OCI-M1 (cell line): ENCODE results near the gene MAP7.
A peak's percentile ranks its signal among the peaks of the same experiment; 100 is the strongest.
"Not testable (repeated sequence)": the region's sequence is repeated elsewhere in the genome, so short reads cannot be mapped to it uniquely, and the experiment has no call there.

Experiments
- DNase-seq: peaks from one replicate; lab custom pipeline; 2025; lab: John Stamatoyannopoulos, UW

The MAP7 gene

DNA sequence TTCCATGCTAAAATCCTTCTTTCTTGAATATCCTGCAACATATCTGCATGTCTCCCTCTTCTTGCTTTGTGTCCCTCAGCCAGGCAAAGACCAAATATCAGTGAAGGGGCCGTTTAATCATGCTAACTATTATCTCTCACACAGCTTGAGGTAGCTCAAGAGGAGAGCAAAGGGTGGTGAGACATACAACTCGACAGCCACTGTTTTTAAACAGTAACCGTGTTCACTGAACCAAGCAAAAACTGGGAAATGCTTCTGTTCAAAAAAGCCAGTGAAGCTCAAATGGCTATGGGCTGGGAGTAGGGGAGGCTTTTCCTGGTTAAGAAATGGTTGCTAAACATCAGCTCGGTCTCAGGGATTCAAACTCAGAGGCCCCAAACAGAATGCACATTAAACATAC is 83.4 kb downstream of the MAP7 start:
- no peak for DNase-seq

DNA sequence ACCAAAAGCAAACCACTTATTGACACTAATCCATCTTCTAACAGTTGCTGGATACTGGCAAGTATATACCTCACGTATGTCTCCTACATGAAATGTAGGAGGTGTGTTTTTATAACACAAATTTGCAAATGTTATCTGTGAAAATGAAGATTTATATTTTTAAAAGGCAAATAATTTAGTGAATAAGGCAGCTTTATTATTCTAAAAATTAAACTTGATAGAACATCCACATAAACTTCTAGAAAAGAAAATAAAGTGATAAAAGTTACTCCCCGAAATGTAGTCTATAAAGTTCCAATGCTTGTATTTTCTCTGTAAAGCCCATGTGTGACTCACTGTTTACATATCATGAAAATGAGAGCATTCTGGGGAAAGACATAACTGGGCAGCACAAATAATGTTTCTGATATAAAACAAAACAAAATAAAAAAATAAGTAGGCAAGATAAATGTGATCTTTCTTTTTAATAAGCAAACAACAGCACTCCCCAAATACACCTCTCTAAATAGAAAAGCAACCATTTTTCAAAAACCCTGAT is 84.4 kb downstream of the MAP7 start:
- no peak for DNase-seq

DNA sequence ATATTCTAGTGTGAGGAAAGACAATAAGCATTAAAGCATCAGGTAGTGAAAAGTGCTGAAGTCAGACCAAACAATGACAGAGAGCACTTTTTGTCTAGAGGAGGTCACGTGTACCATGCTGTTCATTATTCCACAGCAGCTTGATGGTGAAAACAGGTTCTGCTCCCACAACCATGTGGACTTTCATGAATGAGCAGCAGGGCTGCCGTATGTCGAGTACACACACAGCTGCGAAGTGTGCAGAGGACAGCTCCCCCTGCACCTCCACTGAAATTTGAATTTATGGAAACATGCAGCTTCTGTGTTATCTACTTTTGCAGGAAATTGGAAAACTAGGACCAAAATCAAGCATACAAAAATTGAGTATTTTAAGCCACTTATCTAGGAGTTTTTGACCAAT is 85.3 kb downstream of the MAP7 start:
- no peak for DNase-seq

DNA sequence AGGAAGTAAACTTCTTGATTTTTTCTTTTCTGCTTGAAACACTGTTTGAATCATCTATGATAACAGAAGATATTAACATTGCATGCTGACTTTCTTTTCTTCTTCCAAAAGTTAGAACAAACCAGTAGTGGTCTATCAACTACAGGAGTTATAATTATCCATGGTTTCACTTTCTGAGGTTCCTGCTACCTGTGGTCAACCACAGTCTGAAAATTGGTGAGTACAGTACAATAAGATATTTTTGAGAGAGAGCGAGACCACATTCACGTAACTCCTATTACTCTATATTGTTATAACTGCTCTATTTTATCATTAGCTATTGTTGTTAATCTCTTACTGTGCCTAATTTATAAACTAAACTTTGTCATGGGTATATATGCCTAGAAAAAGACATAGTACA is 86.1 kb downstream of the MAP7 start:
- peak; percentile 58 for DNase-seq

DNA sequence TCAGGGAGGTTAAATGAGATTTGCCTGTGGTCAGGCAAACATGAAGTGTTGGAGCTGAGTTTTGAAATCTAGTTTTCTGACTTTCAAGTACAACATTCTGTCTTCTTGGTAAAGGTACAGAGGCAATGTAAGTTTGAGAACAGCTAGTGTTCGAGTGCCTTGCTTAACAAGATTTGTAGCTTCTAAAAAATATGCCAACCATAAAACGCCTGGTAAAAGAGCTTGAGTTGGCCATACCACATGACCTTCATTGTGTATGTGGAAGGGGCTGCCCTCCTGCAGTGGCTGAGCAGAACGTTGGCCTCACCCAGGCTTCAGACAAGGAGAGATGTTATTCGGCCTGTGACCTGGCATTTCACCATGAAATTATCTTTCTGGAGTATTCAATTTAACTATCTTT is 86.5 kb downstream of the MAP7 start:
- no peak for DNase-seq

DNA sequence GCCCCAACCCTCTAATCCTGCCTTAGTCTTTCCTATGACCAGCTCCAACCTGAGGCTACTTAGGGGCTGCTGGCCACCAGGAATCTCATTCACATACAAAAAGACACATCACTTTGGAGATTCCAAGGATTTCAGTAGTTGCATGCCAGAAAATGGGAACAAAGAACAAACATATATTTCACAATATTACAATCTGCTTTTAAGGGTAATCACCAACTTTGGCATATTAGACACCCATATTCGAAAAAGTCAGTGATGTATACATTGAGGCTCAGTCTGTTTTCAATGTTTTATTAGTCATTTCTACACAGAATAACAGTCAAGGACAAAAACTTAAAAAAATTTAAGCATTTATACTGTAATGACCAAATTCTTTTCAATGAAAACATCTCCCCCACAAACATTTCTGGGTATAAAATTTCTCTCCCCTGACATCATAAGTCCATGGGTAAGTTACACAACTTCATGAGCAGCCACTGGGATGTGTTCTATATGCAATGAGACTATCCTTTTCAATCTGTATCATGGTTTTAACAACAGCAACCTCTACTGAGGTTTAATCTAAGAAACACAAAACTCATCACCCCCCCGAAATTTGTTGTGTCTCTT is 103.5 kb downstream of the MAP7 start:
- no peak for DNase-seq

DNA sequence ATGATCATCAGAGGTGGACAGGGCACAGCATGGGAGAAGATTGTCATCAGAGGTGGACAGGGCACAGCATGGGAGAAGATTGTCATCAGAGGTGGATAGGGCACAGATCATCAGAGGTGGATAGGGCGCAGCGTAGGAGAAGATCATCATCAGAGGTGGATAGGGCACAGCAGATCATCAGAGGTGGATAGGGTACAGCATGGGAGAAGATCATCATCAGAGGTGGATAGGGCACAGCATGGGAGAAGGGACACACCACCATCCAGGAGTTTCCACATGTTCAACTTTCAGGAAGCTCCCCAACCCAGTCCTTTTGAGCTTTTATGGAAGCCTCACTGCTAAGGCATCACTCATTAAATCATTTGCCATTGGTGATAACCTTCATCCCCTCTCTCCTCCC is 104.1 kb downstream of the MAP7 start:
- DNase-seq: no peak

DNA sequence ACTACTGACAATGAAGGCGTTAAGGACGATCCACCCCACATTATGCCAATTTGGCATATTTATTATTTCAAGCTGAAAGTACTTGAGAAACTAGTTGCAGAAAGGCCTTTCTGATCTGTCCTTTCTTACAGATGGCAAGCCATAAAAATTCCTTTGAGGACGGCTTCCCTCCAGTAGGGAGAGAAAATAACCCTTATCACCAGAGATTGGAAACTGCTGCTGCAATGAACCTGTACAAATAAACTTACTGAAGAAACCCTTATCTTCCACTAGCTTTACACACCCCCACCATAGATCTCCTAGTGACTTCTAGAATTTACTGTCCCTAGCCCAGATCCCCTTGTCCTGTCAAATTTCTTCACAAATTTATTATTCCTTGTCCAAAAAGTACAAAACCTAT is 105.2 kb downstream of the MAP7 start:
- DNase-seq: no peak

DNA sequence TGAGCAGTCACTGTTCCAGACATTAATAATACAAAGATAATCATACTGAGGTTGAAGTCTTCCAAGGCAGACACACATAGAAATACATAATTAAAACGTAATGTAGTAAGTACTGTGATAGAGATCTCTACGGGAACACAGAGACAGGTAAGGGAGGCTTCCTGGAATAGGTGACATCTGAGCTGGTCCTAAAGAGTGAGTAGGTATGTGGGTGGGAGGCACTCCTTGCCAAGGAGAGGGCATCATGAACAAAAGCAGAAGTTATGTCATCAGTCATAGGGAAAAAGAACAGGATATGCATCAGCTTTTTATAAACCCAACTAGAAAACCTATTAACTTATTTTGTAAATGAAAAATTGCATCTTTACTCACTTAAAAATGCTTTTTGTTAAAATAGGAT is 110.0 kb downstream of the MAP7 start:
- DNase-seq: no peak

DNA sequence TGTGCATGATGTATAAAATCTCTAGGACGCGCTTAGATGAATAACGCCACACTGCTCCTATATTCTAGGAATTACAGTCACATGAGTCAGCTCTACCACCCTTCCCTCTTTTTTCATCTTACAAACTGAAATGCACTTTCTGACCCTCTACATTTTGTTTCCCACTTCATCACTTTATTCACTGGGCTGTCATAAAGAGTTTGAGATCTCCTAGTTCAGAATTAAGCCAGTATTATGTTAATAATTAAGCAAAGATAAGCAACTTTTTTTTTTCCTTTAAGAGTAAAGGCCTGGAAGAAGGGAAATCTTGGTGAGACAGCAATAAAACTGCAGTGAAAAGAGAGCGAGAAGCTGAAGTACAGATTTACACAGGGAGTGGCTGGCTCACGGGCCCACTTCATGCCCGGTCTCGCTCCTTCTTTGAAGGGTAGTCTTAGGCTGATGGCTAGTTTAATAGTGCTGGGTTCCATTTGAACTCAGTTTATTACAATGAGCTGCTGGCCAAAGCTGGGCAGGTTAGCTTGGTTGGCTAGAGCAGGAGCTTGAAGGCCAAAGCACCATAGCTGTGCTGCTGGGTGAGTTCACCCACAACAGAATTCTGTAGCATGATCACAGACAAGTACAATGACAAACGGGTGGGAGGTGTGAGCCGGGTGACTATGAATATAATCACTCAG is 110.6 kb downstream of the MAP7 start:
- no peak for DNase-seq

DNA sequence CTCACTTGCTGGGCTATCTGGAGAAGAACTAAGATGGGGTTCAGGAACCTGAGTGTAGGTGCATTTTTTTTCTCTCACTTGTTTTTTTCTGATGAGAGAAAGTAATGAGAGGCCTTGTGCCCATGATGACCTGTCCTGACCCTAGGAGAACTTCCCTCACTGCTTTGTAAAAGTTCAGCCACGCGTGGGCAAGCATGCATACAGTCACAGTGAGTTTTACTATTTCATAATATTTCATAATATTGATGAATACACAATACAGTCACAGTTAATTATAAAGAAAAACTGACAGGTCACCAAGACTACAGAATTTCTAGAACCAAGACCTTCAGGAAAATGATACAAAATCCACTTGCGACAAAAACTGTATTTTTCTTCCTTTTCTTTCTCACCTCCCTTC is 111.8 kb downstream of the MAP7 start:
- no peak for DNase-seq

DNA sequence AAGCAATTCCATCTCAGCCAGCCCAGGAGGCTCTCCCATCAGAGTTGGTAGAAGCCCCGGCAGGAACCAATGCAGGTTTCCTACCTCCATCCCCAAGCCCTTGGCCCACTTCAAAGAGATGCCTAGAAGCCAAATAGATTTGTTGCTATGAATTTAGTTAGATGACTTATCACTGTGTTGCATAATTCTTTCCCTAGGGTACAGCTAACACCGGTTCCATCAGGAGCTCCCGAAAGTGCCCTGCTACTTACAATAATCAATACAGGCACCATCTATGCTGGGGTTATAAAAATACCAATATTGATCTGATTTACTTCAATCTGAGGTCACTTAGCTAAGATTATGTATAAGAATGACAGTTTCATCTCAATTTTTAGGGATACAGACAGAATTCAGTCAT is 113.0 kb downstream of the MAP7 start:
- no peak for DNase-seq

DNA sequence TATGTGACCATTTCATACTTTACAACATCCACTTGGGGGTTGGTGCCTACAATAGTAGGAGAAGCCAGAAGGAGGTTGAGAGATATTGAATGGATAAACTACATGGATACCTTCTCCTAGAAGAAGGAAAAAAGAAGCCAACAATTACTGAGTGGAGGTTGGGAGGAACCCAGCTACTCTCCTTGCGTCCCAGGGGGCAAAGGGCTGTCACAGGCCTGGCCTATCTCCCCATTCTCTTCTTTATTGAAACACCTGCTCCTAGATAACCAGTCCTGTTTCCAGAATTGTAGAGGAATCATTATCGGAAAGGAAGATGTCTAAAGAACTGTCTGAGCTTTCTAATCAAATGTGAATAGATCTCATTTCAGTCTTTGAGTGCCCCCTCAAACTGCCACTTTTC is 115.1 kb downstream of the MAP7 start:
- no peak for DNase-seq

DNA sequence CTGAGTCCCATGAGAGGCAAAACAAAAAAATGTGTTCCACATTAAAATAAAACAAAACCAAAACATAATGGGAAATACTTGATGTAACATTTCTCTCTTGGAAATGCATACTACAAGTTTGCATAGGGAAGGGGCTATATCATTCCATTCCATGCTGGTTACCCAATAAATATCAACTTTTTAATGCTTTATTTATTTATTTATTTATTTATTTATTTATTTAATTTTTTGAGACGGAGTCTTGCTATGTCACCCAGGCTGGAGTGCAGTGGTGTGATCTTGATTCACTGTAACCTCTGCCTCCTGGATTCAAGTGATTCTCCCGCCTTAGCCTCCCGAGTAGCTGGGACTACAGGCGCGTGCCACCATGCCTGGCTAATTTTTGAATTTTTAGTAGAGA is 118.9 kb downstream of the MAP7 start:
- not testable (repeated sequence) for DNase-seq

DNA sequence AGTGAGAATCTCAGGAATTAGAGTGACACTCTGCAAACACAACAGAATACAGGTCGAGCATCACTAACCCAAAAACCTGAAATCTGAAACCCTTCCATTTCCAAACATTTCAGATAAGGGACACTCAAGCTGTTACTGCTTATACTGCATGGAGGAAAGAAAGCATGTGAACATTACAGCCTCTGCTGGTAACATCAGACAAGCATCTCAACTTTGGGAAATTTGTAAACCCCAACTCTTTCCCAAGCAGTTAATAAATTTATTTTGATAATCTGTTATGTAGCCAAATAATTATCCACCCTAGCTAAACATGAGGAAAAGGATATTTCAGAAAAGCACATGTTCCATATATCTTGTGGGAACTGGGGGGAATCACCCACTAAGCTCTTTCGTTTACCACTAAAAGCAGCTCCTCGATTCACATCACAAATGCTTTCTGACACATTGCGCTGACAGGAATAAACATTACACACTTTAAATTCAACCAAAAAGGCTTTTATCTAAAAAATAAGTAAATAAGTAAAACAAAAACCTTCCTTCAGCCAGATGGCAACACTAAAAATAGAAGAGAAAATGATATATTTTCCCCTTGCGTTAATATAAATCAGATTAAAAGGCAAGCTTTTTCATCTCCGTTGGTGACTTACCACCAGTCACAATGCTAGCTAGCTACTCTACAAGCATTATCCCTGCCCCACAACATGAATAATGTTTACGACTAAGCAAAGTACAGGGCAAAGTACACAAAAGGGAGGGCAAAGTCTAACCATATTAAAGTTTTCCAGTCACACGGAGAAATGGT is 120.8 kb downstream of the MAP7 start:
- DNase-seq: peak; percentile 21

DNA sequence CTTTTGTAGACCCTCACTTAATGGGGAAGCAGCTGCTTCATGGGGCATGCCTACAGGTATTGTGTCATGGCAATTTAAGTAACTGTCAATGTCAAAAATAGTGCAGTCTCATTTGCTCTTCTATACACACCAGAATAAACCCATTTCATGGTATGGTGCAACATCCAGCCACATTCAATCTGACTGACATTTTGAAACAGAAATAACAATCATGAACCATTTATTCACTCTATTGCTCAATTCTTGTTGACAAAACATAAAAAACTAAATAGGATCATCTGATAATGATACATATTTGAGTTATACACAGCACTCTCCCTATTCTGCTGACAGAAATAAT is 122.9 kb downstream of the MAP7 start:
- no peak for DNase-seq

DNA sequence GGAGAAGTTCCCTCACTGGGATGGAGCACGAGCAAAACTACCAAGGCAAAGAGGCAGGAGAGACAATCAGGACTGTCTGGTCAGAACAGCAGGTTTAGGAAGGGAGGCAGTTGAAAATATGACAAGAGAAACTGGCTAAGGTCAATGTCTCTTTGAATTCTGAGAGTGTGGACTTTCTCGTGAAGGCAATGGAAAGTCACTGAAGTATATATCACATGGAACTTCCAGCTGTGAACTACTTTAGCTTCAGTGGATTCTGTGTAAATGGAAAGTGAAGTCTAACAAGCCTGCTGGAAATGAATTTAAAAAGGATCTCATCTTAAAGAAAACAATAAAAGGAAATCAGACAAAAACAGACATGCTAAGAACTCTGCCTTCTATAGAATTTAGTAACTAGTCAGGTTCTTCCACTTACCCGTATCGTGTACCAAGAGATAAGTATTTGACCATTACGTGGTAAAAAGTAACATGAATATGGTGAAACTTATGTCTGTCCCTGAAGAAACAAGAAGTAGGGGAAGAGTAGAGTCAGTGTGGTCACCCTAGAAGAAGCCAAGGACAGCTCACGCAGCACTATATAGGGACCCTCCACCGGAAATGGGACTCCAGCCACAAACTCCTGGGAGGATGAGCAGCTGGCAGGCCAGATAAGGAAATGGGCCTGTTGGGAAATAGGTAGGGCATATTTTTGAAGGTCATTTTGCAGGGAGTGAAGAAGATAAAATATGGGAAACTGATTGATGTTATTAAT is 123.4 kb downstream of the MAP7 start:
- DNase-seq: peak; percentile 86

DNA sequence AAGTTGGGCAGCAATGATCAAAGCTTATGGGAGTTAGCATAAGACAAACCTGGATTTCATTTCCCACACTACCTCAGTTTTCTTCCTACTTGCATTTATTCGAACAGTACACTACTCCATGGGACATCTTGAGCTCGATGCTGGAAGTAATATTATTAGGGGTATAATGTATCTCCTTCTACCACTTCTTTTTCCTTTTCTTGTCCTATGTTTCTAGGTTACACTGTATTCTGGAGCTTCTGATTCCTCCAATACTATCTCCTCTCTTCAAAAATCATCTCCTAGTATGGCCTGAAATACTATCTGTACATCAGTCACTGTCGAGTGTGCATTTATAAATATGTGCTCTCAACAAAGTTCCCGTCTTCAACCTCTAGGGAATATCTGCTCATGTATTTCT is 124.4 kb downstream of the MAP7 start:
- no peak for DNase-seq

DNA sequence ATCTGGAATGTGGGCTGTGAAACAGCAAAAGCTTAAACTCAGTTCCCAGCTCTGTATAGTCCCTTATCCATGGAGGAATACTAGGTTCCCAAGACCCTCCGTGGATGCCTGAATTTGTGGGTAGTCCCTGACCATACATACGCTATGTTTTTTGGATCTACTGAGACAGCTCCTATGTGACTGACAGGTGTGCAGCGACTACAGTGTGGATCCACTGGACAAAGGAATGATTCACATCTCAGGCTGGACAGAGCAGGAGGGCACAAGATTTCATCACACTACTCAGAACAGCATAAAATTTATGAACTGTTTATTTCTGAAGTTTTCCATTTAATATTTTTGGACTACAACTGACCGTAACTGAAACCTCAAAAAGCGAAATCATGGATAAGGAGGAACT is 125.3 kb downstream of the MAP7 start:
- no peak for DNase-seq

DNA sequence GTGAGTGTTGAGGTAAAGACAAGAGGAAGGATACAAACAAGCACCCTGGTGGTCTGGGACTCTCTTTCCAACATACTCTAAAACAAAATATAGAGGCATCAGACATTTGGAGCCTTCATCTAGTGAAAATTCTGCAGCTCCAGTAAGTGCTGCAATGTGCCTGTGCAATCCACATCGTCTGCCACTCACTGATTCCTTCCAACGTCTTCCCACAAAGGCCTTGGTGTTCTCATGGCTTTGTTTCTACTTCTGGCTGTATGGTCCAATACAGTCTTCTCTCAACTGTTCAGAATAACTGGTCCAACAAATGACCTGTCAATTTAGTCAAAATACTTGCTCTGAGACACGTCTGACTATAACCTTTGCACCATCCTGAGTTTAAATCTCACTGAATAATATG is 125.8 kb downstream of the MAP7 start:
- no peak for DNase-seq

DNA sequence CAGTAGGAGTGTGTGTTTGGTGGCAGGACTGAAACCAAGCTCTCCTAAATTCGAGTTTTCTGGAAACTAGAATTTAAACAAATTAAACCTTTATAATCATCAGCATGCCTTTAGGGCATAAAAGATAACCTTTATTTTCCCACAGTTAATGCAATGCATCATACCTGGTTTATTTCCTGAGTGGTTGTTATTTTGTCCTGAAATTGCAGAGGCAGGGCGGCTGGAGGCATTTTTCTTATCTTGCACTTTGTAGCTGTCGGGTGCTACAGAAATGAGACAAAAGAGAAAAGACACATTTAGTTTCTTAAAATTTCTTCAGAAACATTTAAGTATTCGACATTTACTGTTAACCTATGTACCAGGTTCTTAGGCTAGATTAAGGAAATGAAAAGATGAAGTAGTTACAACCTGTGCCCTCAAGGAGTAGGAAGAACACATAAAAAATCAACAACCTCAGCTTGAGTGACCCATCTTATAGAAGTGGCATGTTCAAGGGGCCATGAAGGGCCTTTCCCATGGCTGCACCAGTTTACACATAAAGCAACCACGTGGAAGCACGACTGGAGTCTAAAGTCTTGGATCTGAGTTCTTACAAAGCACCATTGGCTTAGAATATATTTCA is 128.6 kb downstream of the MAP7 start:
- no peak for DNase-seq

DNA sequence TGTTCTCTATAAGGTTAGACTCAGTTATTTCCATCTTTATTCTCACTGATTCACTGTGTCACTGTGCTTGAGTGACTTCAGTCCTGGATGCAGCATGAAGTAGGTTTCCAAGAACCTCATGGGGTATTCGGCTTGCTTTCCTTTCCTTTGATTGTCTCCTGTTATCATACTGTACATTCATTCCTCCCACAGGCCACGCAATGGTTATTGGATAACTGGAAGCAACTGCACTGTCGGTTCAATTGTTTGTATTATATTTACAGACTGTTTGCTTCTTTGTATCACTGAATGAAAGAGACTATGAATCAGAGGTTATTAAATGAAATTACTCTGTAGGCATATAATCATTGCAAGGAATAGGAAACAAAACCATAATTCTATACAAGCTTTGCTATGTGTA is 129.4 kb downstream of the MAP7 start:
- DNase-seq: peak; percentile 45
